ENCODE results near the gene TMEM178B.

The TMEM178B gene

GRCh38 chr7:141208539-141208938, 134.7 kb downstream of the TMEM178B start:
- no peak for DNase-seq
- Histone ChIP-seq H3K27me3 (peaks cover 0 to 2% of the 10 kb centered on the region in 2 donors), H3K4me1 (no peaks in the 10 kb centered on the region), H3K9me3 (no peaks in the 10 kb centered on the region), H3K4me3 (no peak overlapping the region), H3K36me3 (no peaks in the 10 kb centered on the region), H3K27ac (no peak overlapping the region)
- TF ChIP-seq CTCF (IDR thresholded peaks at IDR 0.05) = no peak
- intact Hi-C loops (cut with DNase I; ENCODE audit: low total_unique reads) = no loop called here

DNA sequence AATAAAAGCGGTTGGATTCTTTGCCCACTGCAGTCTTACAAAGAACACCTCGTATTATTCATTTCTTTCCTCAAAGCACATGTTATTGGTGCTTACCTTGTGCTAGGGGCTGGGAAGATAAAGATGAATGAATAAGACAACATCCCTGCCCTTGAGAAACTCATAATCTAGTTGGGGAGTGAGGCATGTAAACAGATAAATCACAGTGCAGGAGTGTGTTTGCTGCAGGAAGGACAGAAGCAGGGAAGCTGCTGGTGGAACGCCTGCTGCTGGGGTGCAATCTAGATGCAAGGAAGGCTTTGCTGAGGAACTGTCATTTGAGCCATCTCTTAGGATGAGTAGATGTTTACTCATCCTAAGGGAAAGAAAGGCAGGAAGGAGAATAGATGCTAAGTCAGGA, 135.6 kb downstream of the TMEM178B start:
- H3K27me3 ChIP-seq = peaks cover 0 to 2% of the 10 kb centered on the region in 2 donors
- H3K9me3 ChIP-seq = no peaks in the 10 kb centered on the region
- intact Hi-C loops (cut with DNase I; ENCODE audit: low total_unique reads) = no loop called here
- no peak overlapping the region for H3K4me3 ChIP-seq
- TF ChIP-seq CTCF (IDR thresholded peaks at IDR 0.05) = no peak
- no peak for DNase-seq
- no peak overlapping the region for H3K27ac ChIP-seq
- no peaks in the 10 kb centered on the region for H3K4me1 ChIP-seq
- no peaks in the 10 kb centered on the region for H3K36me3 ChIP-seq

- Histone ChIP-seq H3K9me3 (no peaks in the 10 kb centered on the region), H3K27me3 (peaks cover 0 to 2% of the 10 kb centered on the region in 2 donors), H3K4me3 (no peak overlapping the region), H3K36me3 (no peaks in the 10 kb centered on the region), H3K27ac (no peak overlapping the region), H3K4me1 (no peaks in the 10 kb centered on the region)
- intact Hi-C loops (cut with DNase I; ENCODE audit: low total_unique reads) = loop anchor here (2.0 kb wide), 1 partner anchor 20 kb away; no protein-coding TSS in a partner anchor
- TF ChIP-seq CTCF (IDR thresholded peaks at IDR 0.05) = no peak
- DNase-seq = no peak
Observed at GRCh38 chr7:141210862-141211261, 137.0 kb downstream of the TMEM178B start.

DNA sequence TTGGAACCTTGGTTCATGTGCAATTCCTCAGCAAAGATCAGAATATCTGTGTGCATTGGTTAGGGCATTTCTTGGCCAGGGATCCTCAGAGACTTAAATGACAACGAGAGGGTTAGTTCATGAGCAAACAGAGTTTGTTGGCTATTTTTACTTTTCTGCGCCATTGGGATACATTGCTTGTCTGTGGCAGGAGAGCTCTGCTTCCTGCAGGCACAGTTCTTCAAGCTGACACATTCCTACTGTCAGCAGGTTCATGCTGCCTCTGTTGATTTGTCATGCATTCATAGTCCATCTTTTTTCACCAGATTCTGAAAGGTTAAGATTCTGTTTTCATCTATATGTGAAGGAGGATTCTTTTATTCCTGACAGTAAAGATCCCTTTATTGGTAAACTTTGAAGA, 139.4 kb downstream of the TMEM178B start:
- no peaks in the 10 kb centered on the region for H3K9me3 ChIP-seq
- no peaks in the 10 kb centered on the region for H3K36me3 ChIP-seq
- no peak for TF ChIP-seq CTCF (IDR thresholded peaks at IDR 0.05)
- no peaks in the 10 kb centered on the region for H3K4me1 ChIP-seq
- H3K27me3 ChIP-seq = no peaks in the 10 kb centered on the region
- no peak overlapping the region for H3K27ac ChIP-seq
- no peak for DNase-seq
- H3K4me3 ChIP-seq = no peak overlapping the region
- intact Hi-C loops (cut with DNase I; ENCODE audit: low total_unique reads) = no loop called here

- Histone ChIP-seq H3K9me3 (no peaks in the 10 kb centered on the region), H3K36me3 (no peaks in the 10 kb centered on the region), H3K4me1 (no peaks in the 10 kb centered on the region), H3K4me3 (no peak overlapping the region), H3K27ac (no peak overlapping the region), H3K27me3 (no peaks in the 10 kb centered on the region)
- intact Hi-C loops (cut with DNase I; ENCODE audit: low total_unique reads) = no loop called here
- no peak for TF ChIP-seq CTCF (IDR thresholded peaks at IDR 0.05)
- DNase-seq = no peak
Observed at GRCh38 chr7:141217938-141218337, 144.1 kb downstream of the TMEM178B start.

GRCh38 chr7:141218941-141219340, 145.1 kb downstream of the TMEM178B start:
- no peak for TF ChIP-seq CTCF (IDR thresholded peaks at IDR 0.05)
- no peaks in the 10 kb centered on the region for H3K36me3 ChIP-seq
- H3K9me3 ChIP-seq = no peaks in the 10 kb centered on the region
- no peaks in the 10 kb centered on the region for H3K27me3 ChIP-seq
- intact Hi-C loops (cut with DNase I; ENCODE audit: low total_unique reads) = no loop called here
- no peaks in the 10 kb centered on the region for H3K4me1 ChIP-seq
- no peak overlapping the region for H3K4me3 ChIP-seq
- H3K27ac ChIP-seq = no peak overlapping the region
- no peak for DNase-seq
